NCI-H2171 treated with DMSO at 0.1 percent for 48 hours (cell line): Measurements from ENCODE around the gene ZRANB1.

Experiments used
- DNase-seq: peaks from one replicate; lab custom pipeline; 2025; lab: John Stamatoyannopoulos, UW

ZRANB1 gene

GRCh38 chr10:125035588-125036295, 93.8 kb downstream of the ZRANB1 start:
- DNase-seq: no peak

GRCh38 chr10:125037145-125037877, 95.4 kb downstream of the ZRANB1 start:
- no peak for DNase-seq
